Inflammatory macrophage treated with lipopolysaccharide for 4 hours (primary cell): ENCODE results near the gene ZNF385B.

Experiments used
- DNase-seq: peaks from one replicate; pipeline ENCODE4 v3.0.0-alpha.2; 2020

ZNF385B gene

DNA sequence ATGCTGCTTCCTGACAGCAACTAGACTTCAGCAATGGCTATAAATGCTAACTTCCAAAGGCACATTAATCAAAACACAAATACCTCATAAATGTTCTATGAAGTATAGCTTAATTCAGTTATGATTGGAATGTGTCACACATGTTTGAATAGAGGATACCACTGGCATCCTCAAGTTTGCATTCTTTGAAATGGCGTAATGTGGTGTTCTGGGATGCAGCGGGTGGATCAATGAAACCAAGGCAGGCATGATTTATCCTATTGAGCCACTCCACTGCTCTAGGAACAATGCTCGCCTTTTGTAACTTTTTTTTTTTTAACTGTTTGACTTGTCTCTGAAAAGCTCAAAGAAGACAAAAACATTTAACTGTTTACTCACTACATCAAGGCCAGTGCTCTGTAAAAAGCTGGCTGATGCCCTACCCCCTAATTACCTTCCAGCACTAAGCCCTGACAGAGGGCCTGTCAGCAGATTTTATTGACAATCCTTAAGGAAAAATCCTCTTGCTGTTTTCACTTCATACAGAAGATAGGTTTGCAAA lies 318.0 kb downstream of the ZNF385B start:
- DNase-seq = no peak

DNA sequence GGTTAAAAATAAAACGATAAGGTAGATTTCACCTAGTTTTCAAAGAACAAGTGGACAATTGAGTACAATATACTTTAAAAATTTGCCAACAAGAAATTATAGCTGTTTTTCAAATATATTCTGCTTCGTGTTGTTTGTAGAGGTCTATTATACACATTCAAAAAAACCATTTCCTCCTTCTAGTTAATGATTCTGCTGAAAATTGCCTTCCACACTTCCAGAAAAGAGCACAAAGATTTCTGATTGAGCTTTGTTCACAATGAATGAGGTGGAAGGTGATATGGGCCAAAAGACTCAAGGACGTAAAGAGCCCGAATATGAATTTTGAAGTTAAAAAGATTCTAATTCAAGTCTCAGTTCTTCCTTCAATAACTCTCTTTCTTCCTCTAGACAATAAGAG lies 319.8 kb downstream of the ZNF385B start:
- DNase-seq = no peak

DNA sequence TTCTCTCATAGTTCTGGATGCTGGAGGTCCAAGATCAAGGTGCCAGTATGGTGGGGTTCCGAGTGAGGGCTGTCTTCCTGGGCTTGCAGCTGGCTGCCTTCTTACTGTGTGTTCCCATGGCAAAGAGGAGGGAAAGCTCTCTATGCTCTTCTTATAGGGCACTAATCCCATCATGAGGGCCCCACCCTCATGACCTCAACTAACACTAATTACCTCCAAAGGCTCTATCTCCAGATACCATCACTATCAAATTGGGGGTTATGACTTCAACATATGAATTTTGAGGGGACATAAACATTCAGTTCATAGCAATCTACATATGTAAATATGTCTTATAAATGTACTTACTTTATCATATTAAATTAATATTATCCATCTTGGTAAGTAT lies 322.3 kb downstream of the ZNF385B start:
- DNase-seq = no peak

DNA sequence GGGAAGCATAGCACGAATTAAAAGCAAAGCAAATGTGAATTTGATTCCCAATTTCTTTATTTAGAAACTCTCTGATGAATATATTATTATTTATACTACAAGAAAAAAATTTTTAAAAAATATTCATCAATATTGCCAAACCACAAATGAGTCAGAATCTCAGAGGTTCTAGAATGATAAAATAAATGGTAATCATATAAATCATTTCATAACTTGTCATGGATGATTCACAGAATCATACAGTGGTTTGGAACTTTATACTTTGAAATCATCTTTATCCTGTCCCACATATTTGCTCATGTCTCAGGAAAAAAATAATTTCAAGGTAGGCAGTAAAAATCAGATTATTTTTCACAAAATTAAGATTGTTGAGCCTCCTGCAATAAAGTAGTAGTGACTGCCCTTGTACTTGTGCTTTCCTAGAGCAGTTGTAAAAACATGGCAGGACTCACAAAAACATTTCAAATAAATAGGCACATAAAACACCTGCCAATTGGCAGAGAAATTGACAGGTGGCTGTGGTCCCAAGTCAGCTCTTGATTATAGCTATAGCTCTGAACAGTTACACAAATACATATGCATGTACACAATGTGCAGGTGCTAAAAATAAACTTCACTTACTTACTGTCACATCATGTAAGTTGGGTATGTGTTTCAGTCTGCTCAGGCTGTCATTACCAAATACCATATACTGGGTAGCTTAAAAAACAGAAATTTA lies 322.8 kb downstream of the ZNF385B start:
- DNase-seq = no peak

DNA sequence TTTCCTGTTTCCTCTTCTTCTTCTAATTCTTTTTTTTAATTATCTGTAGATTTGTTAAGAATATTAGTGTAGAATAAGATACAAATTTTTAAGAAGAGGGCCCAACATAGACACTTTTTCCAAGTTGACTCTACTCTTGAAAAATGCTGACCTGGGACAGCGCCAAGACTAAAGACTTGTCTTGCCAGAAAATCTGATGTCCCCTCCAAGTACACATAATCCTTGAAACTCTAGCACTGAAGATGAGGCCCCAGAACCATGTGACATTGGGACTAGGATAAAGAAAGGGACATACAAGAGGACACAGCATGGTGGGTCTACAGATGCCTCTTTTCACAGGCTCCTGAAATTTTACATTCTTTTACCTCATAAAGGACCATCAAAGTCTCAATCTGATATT lies 325.2 kb downstream of the ZNF385B start:
- no peak for DNase-seq

DNA sequence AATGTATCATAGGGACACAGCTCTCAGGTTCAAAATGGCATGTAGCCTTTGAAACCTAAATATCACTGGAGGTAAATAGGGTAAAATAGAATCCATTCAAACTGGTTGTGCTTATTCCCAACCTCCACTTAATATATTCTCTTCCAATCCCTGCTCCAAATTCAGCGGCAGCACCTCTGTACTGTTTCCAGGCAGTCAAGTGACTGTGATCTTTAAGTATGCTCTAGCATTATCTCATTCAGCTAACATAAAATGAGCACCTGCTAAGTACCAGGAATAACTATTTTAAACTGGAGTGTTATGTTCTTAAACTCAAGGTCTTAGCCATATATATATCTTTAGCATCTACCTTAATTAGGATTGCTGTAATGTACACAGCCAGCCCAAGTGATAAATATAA lies 327.5 kb downstream of the ZNF385B start:
- DNase-seq = no peak

DNA sequence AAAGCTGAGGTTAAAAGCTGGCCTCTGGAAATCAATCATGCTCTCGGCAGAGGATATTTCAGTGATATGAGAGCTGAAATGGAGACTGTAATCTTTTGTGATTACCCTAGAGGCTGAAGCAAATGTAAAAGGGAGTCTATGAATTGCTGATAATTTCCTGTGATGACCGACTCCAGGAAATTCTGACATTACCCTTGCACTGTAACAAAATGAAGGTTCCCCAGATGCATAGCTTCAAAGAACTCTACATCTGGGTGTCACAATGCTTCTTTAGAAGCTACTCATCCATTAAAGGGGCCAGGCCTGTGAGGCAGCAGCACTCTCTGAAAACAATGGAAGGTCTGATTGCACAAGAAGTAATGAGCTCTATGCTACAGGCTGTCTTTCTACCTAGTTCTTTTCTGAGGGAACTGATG lies 328.5 kb downstream of the ZNF385B start:
- DNase-seq = no peak

DNA sequence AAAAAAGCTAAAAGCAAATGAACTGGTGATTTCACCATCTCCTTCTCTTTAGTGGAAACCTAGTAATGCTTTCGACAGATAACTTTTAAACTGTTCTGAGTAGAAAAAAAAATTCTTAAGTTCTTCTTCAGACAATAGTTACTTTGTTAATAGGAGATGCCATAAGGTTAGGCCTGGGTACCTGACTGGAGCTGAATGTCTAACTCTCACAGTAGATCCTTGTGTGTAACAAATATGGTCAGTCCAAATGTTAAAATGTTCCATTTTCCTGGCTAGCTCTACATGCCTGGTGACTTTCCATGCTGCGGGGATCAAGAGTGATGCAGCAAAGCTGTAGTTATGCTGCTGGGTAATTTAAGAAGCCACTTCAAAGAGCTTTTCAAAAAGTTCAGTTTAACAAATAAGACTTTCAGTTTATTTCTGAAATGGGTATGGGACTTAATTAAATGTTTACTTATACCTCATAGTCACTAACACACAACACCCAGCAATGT lies 332.8 kb downstream of the ZNF385B start:
- DNase-seq = no peak

DNA sequence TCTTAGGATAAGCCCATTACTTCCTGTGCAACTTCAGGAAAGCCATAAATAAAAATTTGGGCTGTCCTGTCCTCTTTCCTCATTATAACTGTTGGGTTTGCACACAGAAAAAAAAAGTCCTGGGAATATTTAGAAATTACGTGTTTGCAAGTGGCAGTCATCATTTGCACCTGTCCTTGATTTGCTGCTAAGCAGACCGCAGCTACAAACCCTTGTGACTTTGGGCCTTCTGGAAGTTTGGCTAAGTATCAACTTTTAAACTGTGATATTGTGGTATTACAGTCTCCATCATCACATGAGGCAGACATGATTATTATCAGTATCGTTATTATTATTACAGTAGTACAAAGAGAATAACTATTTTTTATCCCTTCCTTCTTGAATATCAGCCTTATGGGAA lies 336.1 kb downstream of the ZNF385B start:
- no peak for DNase-seq

DNA sequence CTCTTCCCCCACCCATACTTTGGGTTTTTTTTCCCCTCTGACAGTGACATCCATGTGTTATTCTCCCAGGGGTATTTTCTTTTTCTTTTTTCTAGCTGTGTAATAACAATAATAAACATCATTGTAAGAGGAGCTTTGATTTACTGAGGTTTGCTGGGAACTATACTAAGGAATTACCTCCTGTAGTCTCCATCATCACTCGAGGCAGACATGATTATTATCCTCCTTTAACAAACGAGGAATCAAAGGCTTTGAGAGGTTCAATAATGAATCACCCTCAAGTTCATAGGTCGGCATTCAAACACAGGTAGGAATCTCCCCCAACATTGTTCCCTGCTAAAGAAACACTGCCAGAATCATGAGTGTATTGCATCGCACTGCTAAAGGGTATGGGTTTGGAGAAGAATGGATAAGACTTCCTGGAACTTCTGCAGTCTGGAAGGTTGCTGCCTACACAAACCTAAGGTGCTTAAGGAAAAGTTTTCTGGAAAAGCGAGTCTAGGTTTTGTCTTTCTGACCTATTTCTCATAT lies 336.5 kb downstream of the ZNF385B start:
- no peak for DNase-seq

DNA sequence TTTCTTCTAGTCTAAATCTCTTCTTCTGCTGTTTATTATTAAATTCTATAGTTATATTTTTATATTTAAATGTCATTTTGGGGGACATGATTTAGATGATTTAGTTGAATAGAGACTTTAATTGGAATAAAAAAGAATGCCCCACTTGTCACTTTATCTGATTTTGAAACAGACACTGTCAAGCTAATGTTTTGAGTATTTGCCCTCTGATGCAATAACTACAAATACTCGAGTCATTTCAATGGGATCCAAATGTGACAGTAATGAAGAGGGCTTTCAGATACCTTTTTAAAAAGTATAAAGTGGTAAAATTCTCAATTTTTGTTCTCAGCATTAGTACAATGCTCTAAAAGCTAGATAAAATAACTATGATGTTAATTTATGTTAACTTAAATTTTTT lies 339.5 kb downstream of the ZNF385B start:
- DNase-seq = no peak

DNA sequence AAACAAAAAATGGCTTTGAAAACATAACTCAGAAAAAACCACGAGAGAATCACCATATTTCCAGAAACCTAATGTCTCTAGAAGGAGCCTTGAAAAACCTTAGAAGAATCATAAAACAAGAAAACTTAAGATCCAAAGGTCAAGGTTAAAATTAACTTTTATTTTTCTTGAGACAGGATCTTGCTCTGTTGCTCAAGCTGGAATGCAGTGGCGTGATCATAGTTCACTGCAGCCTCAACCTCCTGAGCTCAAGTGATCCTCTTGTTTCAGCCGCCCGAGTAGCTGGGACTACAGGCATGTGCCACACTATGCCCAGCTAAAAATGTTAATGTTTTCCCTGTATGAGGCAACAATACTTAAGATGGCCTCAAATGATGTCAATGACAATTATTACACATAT lies 342.6 kb downstream of the ZNF385B start:
- no peak for DNase-seq

DNA sequence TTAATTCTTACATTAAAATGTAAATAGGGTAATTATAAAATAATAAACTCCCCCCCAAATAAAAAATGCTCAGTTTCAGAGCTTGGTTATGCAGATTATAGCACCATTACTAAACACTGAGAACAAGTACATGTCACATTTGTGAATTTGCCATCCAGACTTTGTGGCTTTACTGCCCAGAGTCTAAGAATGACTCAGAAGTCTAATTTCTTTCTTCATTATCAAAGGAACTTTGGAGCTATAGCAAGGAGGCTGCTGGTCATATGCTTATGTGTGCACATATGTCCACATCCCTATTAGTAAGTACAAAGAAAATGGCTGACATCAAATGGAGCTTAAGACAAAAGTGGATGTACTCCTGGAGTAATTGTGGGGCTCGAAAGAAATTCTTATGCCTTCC lies 348.2 kb downstream of the ZNF385B start:
- DNase-seq = no peak

DNA sequence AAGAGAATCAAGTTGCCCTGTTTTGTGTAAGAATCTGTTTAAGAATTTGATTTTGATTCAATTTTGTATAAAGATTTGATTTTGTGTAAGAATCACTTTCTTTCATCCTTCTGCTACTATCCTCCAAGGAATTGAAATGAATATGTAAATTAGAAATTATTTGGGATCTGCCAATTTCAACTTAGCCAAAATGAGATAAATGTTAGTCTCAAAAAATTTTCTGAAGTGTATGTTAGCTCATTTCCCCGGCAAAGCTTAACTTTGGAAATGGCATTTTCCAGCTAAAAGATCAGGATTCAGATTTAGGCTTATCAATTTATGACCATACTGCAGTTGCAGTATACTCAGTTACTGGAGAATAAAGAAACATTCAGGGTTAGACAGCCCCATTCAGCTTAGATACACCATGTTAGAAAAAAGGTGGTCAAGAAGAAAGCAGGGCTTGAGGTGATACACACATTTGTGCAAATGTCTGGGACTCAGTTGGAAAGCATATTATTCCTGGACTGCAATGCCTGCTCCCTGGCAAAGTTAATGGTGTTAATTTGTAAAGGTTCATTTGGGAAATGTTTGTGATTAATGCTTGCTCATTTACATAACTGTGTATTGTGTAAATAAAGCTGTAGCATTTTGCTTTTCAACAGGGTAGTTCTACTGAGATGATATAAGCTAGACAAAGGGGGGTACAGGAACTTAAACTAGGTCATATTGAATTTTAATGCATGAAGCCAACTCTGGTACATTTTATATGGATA lies 349.0 kb downstream of the ZNF385B start:
- DNase-seq = no peak

DNA sequence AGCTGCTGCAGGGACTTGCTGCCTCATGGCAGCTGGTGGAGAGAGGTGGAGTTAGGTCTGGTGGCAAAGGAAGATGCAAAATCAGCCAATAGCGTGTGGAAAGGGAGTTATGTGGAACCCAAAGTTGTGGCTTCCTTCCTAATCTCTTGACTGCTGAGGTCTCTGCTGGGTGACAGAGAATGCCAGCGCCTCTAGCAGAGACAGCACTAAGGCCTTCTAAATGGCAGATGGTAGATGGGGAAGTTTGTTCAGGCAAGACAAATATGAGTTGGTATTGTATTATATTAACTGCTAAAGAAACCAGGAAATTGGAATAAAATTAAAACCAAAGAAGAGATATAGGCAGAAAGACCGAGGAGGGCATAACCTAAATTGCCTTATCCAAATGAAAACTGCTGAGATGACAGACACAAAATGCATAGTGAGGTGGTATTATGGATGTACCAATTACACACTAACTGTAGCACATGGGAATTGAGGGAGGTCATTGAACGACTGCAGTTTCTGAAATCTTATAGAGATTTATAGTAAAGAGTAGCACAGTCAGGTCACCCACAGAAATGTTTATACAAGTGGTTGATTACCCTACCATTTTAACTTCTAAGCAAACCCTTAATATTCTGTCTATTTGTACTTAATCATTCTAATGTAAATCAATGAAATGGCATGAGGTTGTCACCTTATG lies 350.2 kb downstream of the ZNF385B start:
- DNase-seq = no peak

DNA sequence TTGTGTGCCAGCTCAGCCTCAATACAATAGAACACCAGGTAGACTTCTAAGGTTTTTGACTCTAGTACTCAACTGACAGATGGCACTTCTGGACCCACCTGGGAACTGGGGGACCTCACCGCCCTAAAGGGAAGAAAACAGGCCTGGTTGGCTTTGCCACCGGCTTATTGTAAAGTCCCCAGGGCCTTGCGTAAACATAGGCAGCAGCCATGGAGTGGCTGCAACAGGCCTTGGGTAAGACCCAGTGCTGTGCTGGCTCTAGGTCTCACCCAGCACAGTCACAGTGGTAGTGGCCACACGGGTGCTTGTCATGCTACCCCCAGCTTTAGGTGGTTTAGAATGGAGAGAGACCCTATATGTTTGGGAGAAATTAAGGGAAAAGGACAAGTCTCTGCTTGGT lies 366.1 kb downstream of the ZNF385B start:
- no peak for DNase-seq

DNA sequence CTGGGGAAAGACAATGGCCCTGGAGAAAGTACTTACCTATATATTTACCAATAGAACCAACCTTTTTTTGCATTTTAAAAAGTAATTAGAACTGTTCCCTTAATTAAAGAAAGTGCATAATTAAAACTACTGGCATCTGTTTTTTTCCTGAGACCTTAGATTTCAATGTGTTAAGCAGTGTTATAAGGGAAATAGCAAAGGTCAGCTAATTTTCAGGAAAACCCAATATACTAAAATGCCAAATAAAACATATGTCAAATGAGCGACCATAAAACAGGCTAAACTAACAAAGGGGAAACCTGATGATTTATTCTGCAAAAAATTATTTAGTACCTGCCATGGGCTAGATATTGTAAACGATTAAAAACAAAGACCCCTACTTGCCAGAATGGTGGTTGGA lies 372.8 kb downstream of the ZNF385B start:
- DNase-seq = no peak

DNA sequence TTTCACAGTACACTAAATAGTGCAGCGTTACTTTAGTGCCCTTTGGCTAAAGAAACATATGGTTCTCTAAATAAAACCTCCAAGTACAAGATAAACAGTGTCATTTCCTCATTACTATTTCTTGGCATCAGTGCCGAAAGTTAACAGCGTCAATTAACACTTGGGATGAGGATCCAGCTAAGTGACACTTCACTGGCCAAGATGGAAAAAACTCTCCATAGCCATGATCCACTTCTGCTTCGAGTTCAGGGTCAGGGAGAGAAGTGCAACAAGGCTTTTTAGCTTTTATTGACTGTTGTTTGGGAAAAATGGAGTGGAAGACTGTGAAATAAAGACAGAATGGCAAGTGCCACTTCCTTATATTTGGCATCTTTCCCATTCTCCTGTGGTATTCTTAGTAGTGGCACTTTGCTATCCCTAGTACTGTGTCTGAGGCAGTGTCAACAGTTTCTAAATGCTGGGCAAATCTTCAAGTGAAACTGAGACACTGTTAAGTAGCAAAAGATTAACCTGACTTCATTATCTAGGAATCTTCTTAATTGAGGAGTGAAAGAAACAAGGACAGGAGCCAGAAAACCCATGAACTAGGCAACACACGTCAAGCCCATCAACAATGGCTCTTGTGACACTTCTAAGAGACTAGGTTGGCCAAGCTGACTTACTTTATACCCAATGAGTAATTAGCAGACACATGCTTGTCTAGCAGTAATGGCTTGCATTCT lies 374.2 kb downstream of the ZNF385B start:
- DNase-seq = no peak

DNA sequence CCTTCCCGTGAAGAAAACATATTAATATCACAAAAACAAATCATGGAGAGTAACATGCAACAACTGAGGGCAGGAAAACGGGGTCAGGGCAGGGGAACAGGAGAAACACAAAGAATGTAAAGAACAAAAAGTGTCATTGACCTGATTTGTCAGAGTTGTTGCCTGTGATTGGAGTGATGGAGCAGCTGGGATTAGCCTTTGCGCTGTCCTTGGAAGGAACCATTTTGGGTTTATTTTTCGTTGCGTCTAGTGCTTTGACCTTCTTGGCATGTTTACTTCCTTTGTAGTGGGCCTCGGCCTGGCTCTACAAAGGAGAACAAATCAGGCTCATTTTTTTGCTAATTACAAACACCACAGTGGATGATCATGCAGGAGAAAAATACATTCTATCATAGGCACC lies 378.3 kb downstream of the ZNF385B start:
- DNase-seq = no peak

DNA sequence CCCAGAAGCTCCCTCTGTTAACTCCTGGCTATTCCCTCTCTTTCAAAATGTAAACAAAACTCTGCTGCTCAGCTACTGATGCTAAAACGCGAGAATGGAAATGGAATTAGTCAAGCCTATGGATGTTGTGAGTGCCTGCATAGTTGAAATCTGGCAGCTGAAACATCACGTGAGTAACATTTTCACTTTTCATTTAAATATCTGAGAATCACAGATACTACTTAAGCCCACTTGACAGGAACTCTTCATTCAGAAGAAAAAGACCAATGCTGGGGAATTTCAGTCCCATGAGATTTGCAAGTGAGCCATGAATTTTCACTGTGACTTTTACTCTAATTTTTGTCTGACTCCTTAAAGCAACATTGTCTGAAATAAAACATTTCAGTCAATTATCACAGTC lies 381.5 kb downstream of the ZNF385B start:
- DNase-seq = no peak

DNA sequence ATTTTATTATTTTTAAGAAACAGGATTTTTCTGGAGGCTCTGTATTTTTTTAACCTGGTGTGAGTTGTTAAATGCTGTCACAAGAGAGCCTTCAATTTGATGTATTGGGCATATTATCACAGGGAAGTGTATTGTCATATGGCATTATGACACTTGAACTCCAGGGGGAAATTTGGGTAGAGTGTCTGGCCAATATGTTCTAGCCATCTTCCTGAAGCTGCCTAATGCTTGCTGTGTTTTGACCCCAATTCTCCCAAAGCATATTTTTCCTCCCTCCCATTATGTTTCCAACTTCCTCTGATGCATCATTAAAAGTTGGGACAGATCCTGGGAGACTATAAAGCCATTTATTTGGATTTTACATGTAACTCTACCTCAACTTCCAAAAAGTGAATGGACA lies 382.6 kb downstream of the ZNF385B start:
- no peak for DNase-seq

DNA sequence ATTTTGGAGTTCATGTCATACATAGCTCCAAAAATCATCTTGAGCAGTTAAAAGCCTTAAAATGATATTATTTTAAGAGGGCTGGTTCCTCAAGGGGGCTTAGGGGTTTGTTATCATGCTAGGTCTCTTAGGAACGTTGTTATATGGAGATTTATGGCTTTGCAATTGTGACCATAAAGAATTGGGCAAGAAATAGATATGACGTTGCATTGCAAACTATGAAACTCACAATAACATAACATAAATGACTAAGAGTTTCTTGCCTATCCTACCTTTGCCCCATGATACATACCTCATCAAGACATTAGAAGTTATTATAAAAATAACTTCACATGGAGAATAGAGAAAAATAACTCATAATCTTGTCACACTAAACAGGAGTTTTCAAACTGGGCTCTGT lies 390.4 kb downstream of the ZNF385B start:
- no peak for DNase-seq

DNA sequence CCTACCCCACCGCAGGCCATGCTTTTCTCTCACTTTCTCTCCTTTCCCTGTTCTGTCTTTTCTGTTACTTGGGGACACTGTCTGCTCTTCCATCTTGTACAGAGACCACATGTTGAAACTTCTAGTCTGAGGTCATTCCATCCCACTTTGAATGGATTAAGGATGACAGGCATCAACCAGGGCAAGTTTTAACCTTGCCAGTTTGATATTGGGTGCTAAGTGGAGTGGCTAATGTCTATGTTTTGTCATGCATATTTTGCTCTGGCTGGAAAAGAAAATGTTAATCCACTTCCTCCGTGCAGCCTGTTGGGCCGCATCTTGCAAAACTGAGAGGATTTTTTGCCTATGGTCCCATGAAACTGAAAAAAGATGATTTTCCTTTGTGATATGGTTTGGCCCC lies 391.3 kb downstream of the ZNF385B start:
- no peak for DNase-seq
